ENCODE results near the gene TSPY8.
"Not testable (repeated sequence)": the region's sequence is repeated elsewhere in the genome, so short reads cannot be mapped to it uniquely, and the experiment has no call there.

TSPY8 gene

GRCh38 chrY:9357497-9357896 lies at the start of gene TSPY8:
TSPY8 (plus strand) TSS chrY:9357797; CDS start chrY:9357843, 46 bp downstream.
- not testable (repeated sequence) for DNase-seq (ENCODE audit: low spot score)

DNA sequence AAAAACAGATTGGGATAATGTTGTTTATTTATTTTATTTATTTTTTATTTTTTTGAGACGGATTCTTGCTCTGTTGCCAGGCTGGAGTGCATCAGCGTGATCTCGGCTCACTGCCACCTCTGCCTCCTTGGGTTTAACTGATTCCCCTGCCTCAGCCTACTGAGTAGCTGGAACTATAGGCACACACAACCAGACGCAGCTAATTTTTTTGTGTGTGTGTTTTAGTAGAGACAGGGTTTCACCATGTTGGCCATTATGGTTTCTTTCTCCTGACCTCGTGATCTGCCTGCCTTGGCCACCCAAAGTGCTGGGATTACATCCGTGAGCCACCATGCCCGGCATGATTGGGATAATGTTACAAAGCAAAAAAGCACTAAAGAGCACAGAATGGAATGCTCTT lies 36.6 kb upstream of the TSPY8 start:
- DNase-seq (ENCODE audit: low spot score), result no peak

DNA sequence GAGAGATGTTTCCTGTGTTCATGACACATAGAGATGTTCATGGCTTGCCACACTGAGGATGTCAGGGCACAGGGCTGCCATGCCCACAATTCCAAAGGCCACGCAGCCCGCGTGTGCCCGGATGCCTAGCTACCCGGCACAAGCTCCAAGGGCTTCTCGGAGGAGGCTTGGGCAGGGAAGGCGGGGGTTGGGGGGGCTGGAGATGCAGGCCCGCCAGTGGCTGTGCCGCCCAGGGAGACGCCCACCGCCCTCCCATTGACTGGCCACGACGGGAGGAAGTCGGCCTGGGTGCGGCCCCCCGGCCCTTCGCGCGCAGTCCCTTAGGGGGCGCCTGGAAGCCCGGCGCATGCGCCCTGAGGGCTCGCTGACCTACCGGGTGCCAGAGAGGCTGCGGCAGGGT lies 20.4 kb upstream of the TSPY8 start, which contains the start of gene TSPY4:
TSS of gene TSPY4 (plus strand) at position 301 of the 400 bp plus-strand sequence. CDS start at position 347, 46 bp downstream.
- not testable (repeated sequence) for DNase-seq (ENCODE audit: low spot score)

GRCh38 chrY:9396527-9396926 lies 38.9 kb downstream of the TSPY8 start:
- DNase-seq (ENCODE audit: low spot score), result not testable (repeated sequence)

DNA sequence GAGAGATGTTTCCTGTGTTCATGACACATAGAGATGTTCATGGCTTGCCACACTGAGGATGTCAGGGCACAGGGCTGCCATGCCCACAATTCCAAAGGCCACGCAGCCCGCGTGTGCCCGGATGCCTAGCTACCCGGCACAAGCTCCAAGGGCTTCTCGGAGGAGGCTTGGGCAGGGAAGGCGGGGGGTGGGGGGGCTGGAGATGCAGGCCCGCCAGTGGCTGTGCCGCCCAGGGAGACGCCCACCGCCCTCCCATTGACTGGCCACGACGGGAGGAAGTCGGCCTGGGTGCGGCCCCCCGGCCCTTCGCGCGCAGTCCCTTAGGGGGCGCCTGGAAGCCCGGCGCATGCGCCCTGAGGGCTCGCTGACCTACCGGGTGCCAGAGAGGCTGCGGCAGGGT lies 40.5 kb downstream of the TSPY8 start, which contains the start of gene TSPY3:
TSS of gene TSPY3 (plus strand) at position 301 of the 400 bp plus-strand sequence. CDS start at position 347, 46 bp downstream.
- DNase-seq (ENCODE audit: low spot score), result not testable (repeated sequence)

Measured in kidney tubule cell (primary cell).